H9 (cell line): ENCODE data around the gene TTYH1. TPM values are rescaled to one million over a fixed set of nuclear protein-coding genes. Genes with fewer than 3 reads are reported as not detected.
A peak's percentile ranks its signal among the peaks of the same experiment; 100 is the strongest.

ENCODE experiments used
- DNase-seq: peaks from one replicate; pipeline ENCODE4 v3.0.0-alpha.2; 2017
- H2AFZ ChIP-seq: one replicate; pipeline ENCODE4 v1.6.1; 2013; ENCODE audit warnings: mild to moderate bottlenecking, low read length, control low read depth, moderate library complexity
- H2AK5ac ChIP-seq: 2 replicates; pipeline ENCODE4 v1.6.1; 2013; ENCODE audit warnings: low read length, control low read depth, mixed read lengths; ENCODE audit not compliant: insufficient read length
- H2BK120ac ChIP-seq: one replicate; pipeline ENCODE4 v1.6.1; 2013; ENCODE audit warnings: low read depth, mild to moderate bottlenecking, low read length, control low read depth, inconsistent platforms; ENCODE audit not compliant: poor library complexity, severe bottlenecking
- H2BK12ac ChIP-seq: 2 replicates; pipeline ENCODE4 v1.6.1; 2013; ENCODE audit warnings: low read length, control low read depth, mixed read lengths, low read depth; ENCODE audit not compliant: insufficient read length
- H2BK15ac ChIP-seq: 2 replicates; pipeline ENCODE4 v1.6.1; 2013; ENCODE audit warnings: low read depth, low read length, control low read depth
- H2BK20ac ChIP-seq: one replicate; pipeline ENCODE4 v1.6.1; 2013; ENCODE audit warnings: low read depth, mild to moderate bottlenecking, low read length, control low read depth, inconsistent platforms; ENCODE audit not compliant: poor library complexity, severe bottlenecking
- H2BK5ac ChIP-seq: 2 replicates; pipeline ENCODE4 v1.6.1; 2013; ENCODE audit warnings: low read length, control low read depth, mixed read lengths; ENCODE audit not compliant: insufficient read length
- H3K14ac ChIP-seq: 2 replicates; pipeline ENCODE4 v1.6.1; 2013; ENCODE audit warnings: low read length, control low read depth; ENCODE audit not compliant: insufficient read depth
- H3K18ac ChIP-seq: 2 replicates; pipeline ENCODE4 v1.6.1; 2013; ENCODE audit warnings: low read depth, mild to moderate bottlenecking, mixed read lengths, low read length, control low read depth; ENCODE audit not compliant: insufficient read length
- H3K23ac ChIP-seq: 2 replicates; pipeline ENCODE4 v1.6.1; 2013; ENCODE audit warnings: low read length, control low read depth, mixed read lengths, low read depth; ENCODE audit not compliant: insufficient read length
- H3K23me2 ChIP-seq: 2 replicates; pipeline ENCODE4 v1.6.1; 2013; ENCODE audit warnings: low read depth, mild to moderate bottlenecking, mixed read lengths, low read length, control low read depth; ENCODE audit not compliant: insufficient read length, poor library complexity, severe bottlenecking
- H3K27ac ChIP-seq: 2 replicates; pipeline ENCODE4 v1.5.1; 2013; ENCODE audit warnings: low read length, control low read depth, mixed read lengths, low read depth; ENCODE audit not compliant: insufficient read length
- H3K27me3 ChIP-seq: 2 replicates; pipeline ENCODE4 v1.6.1; 2013; ENCODE audit warnings: low read length, control low read depth, inconsistent platforms; ENCODE audit not compliant: insufficient read depth
- H3K4ac ChIP-seq: 2 replicates; pipeline ENCODE4 v1.6.1; 2013; ENCODE audit warnings: low read depth, mild to moderate bottlenecking, control low read depth, inconsistent platforms, low read length, moderate library complexity
- H3K4me1 ChIP-seq: 2 replicates; pipeline ENCODE4 v1.6.1; 2013; ENCODE audit warnings: low read length, control low read depth, inconsistent platforms; ENCODE audit not compliant: insufficient read depth
- H3K4me2 ChIP-seq: 2 replicates; pipeline ENCODE4 v1.6.1; 2013; ENCODE audit warnings: low read length, control low read depth, mixed read lengths; ENCODE audit not compliant: insufficient read length, insufficient read depth
- H3K56ac ChIP-seq: 2 replicates; pipeline ENCODE4 v1.6.1; 2013; ENCODE audit warnings: low read depth, mild to moderate bottlenecking, mixed read lengths, low read length, control low read depth; ENCODE audit not compliant: insufficient read length
- H3K79me1 ChIP-seq: 2 replicates; pipeline ENCODE4 v1.6.1; 2013; ENCODE audit warnings: low read depth, mild to moderate bottlenecking, moderate library complexity, low read length, control low read depth, inconsistent platforms; ENCODE audit not compliant: insufficient read depth, poor library complexity, severe bottlenecking
- H3K79me2 ChIP-seq: 2 replicates; pipeline ENCODE4 v1.6.1; 2013; ENCODE audit warnings: low read length, control low read depth, inconsistent platforms; ENCODE audit not compliant: insufficient read depth
- H3K9ac ChIP-seq: 2 replicates; pipeline ENCODE4 v1.6.1; 2013; ENCODE audit warnings: low read length, control low read depth, mixed read lengths; ENCODE audit not compliant: insufficient read length; ENCODE audit errors: extremely low read depth
- H3K9me3 ChIP-seq: one replicate; pipeline ENCODE4 v1.6.1; 2013; ENCODE audit warnings: low read depth, low read length, inconsistent platforms; ENCODE audit not compliant: control insufficient read depth
- H3T11ph ChIP-seq: one replicate; pipeline ENCODE4 v1.6.1; 2013; ENCODE audit warnings: mild to moderate bottlenecking, low read length, control low read depth, inconsistent platforms
- H4K20me1 ChIP-seq: one replicate; pipeline ENCODE4 v1.6.1; 2013; ENCODE audit not compliant: control insufficient read depth, insufficient read length, insufficient read depth
- H4K5ac ChIP-seq: 2 replicates; pipeline ENCODE4 v1.6.1; 2013; ENCODE audit warnings: low read depth, mild to moderate bottlenecking, mixed read lengths, low read length, control low read depth; ENCODE audit not compliant: insufficient read length
- H4K8ac ChIP-seq: replicated peaks from 2 replicates; pipeline ENCODE4 v1.6.1; 2013; ENCODE audit warnings: low read length, control low read depth, mixed read lengths, low read depth; ENCODE audit not compliant: insufficient read length
- H4K91ac ChIP-seq: 2 replicates; pipeline ENCODE4 v1.6.1; 2013; ENCODE audit warnings: low read depth, mild to moderate bottlenecking, moderate library complexity, mixed read lengths, low read length, control low read depth; ENCODE audit not compliant: insufficient read length
- H3K27ac Mint-ChIP-seq, 3 experiments: 2 replicates in 2 of 3; 3 replicates in 1 of 3; pipeline ENCODE4 v1.8.0; 2020 to 2021; ENCODE audit warnings: mixed read lengths in 3 of 3, mild to moderate bottlenecking in 1 of 3, moderate library complexity in 1 of 3
- H3K27me3 Mint-ChIP-seq: 2 replicates; pipeline ENCODE4 v1.8.0; 2021; ENCODE audit warnings: low read depth, mild to moderate bottlenecking, moderate library complexity, mixed read lengths
- H3K36me3 Mint-ChIP-seq, 3 experiments: 2 replicates in 2 of 3; 3 replicates in 1 of 3; pipeline ENCODE4 v1.8.0; 2020 to 2021; ENCODE audit warnings: low read depth in 3 of 3, mixed read lengths in 3 of 3; ENCODE audit not compliant: insufficient read depth in 1 of 3
- H3K4me1 Mint-ChIP-seq, 2 experiments: 2 replicates each; pipeline ENCODE4 v1.8.0; 2020; ENCODE audit warnings: mixed read lengths in 2 of 2
- H3K4me3 Mint-ChIP-seq, 2 experiments: 2 replicates in 1 of 2; 3 replicates in 1 of 2; pipeline ENCODE4 v1.8.0; 2020 to 2021; ENCODE audit warnings: mild to moderate bottlenecking in 2 of 2, mixed read lengths in 2 of 2, moderate library complexity in 1 of 2
- H3K9me3 Mint-ChIP-seq, 2 experiments: 2 replicates in 1 of 2; 3 replicates in 1 of 2; pipeline ENCODE4 v1.8.0; 2020; ENCODE audit warnings: mild to moderate bottlenecking in 2 of 2, mixed read lengths in 2 of 2, moderate library complexity in 1 of 2
- WGBS: extraction: QIAGEN DNeasy Blood & Tissue Kit; methylation state at CpG from one replicate; pipeline ENCODE4 v1.1.7; 2013; ENCODE audit warnings: missing lambda C conversion rate, low lambda C conversion rate, mixed read lengths; ENCODE audit not compliant: insufficient read length; ENCODE audit errors: extremely low coverage; 5-methylcytosine and 5-hydroxymethylcytosine counted together
- total RNA-seq: library from RNA; stranded (reverse); gene quantifications from 2 replicates; pipeline ENCODE4 v1.2.1, GENCODE V29; 2021
- TF ChIP-seq, protein P1 (sequence below): fragments of 200-600 bp; sonication (generic); conservative IDR thresholded peaks from 3 replicates; pipeline ENCODE4 v1.8.0; 2021; ENCODE audit warnings: antibody characterized with exemption, mild to moderate bottlenecking

Gene TTYH1
- total RNA-seq, 1 experiment from 2014 or later = 47.1 TPM

DNA sequence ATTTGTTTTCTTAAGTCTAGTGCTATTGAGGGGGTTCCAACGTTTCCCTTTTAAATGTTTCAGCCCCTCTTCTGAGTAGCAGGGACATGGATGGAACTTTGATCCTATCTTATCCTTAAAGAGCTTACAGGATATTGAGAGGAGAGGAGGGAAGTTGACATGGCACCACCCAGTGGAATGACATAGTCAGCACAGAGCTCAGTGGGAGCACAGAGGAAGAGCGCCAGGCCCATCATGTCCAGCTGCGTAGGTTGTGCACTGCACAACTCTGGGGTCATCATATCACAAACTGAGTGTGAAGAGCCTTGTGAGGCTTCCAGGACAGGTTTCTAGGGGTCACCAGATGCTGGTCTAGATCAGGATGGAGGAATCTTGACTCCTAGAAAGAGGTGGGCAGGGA is 62.4 kb downstream of the TTYH1 start:
- TF ChIP-seq, protein P1, sequence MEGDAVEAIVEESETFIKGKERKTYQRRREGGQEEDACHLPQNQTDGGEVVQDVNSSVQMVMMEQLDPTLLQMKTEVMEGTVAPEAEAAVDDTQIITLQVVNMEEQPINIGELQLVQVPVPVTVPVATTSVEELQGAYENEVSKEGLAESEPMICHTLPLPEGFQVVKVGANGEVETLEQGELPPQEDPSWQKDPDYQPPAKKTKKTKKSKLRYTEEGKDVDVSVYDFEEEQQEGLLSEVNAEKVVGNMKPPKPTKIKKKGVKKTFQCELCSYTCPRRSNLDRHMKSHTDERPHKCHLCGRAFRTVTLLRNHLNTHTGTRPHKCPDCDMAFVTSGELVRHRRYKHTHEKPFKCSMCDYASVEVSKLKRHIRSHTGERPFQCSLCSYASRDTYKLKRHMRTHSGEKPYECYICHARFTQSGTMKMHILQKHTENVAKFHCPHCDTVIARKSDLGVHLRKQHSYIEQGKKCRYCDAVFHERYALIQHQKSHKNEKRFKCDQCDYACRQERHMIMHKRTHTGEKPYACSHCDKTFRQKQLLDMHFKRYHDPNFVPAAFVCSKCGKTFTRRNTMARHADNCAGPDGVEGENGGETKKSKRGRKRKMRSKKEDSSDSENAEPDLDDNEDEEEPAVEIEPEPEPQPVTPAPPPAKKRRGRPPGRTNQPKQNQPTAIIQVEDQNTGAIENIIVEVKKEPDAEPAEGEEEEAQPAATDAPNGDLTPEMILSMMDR = peak; percentile 22; the same call in 1 of the 3 replicates
- WGBS = no CpG with 5 or more reads among the region's 3 CpGs
- H3K23me2 ChIP-seq = no peaks in the 10 kb centered on the region
- peaks cover 28% of the 10 kb centered on the region for H3K27me3 Mint-ChIP-seq
- H3K4me1 Mint-ChIP-seq = peaks cover 10 to 13% of the 10 kb centered on the region in 2 experiments
- H2BK20ac ChIP-seq = no peak overlapping the region
- no peak overlapping the region for H3K18ac ChIP-seq
- H4K20me1 ChIP-seq = no peaks in the 10 kb centered on the region
- H2BK15ac ChIP-seq = no peak overlapping the region
- H3K27ac ChIP-seq = no peak overlapping the region
- no peak overlapping the region for H3K9ac ChIP-seq
- H3K4me2 ChIP-seq = no peak overlapping the region
- H3K4me3 Mint-ChIP-seq = no peak overlapping the region
- no peak overlapping the region for H4K91ac ChIP-seq
- H3K79me1 ChIP-seq = no peaks in the 10 kb centered on the region
- H3K9me3 ChIP-seq = no peaks in the 10 kb centered on the region
- H3K14ac ChIP-seq = no peak overlapping the region
- no peak overlapping the region for H2BK120ac ChIP-seq
- no peak overlapping the region for H2BK5ac ChIP-seq
- H3T11ph ChIP-seq = no peak overlapping the region
- no peaks in the 10 kb centered on the region for H3K79me2 ChIP-seq
- H2AFZ ChIP-seq = no peak overlapping the region
- no peak overlapping the region for H4K5ac ChIP-seq
- no peak overlapping the region for H2BK12ac ChIP-seq
- H4K8ac ChIP-seq = no peak overlapping the region
- H3K27me3 ChIP-seq = no peaks in the 10 kb centered on the region
- no peaks in the 10 kb centered on the region; the same call in 1 of the 2 replicates for H3K4me1 ChIP-seq
- no peak overlapping the region for H3K27ac Mint-ChIP-seq
- H3K36me3 Mint-ChIP-seq = no peaks in the 10 kb centered on the region
- no peak overlapping the region for H3K23ac ChIP-seq
- no peak overlapping the region for H3K56ac ChIP-seq
- no peak overlapping the region for H2AK5ac ChIP-seq
- DNase-seq = no peak
- no peak overlapping the region for H3K4ac ChIP-seq
- H3K9me3 Mint-ChIP-seq = peaks cover 0 to 8% of the 10 kb centered on the region in 2 experiments; a peak in 3 of 5 replicates
